Stimulated activated CD8-positive, alpha-beta memory T cell treated with anti-CD3 and anti-CD28 coated beads, Interleukin-15, amount 100 ng/mL, for 4 hours (primary cell): ENCODE results near the gene EVI5L.

Source experiments
- DNase-seq, 2 donors: peaks; one replicate each; pipeline ENCODE4 v3.0.0-alpha.2; 2020; ENCODE audit warnings: low read depth in 2 of 2

Gene EVI5L

GRCh38 chr19:7817801-7818200, 12.2 kb upstream of the EVI5L start:
- DNase-seq = no peak

DNA sequence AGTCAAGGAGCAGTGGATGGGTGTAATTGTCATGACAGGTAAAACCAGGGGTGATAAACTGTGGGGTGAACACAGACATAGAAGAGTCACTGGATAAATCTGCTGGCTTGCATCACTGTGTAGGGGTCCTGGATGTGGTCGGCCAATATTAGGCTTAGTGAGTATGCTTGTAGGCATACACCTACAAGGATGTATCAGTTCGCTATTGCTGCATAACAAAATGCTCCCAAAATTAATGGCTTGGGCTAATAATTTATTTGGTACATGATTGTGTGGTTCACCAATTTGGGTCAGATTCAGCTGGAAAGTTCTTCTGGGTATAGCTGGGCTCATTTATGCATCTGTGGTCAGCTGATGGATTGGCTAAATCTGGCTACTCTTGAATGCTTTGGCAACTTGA, 11.2 kb upstream of the EVI5L start:
- DNase-seq = no peak

DNA sequence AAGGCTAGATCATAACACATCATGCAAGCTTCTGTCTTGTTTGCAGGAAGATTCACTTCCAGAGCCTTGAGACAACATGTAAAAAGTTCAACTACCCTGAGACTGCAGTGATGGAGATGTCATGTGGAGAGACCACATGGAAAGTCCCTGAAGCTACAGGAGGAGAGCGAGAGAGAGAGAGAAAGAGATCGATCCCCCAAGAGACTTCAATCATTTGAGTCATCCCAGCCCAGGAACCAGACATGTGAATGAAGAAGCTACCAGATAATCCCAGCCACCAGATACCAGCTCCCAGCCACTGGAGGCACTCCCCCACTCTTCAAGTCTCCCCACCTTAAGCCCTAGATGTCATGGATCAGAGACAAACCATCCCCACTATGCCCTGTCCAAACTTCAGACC, 10.7 kb upstream of the EVI5L start:
- no peak for DNase-seq

GRCh38 chr19:7820588-7820987, 9.4 kb upstream of the EVI5L start:
- no peak for DNase-seq

- DNase-seq = no peak
Observed at GRCh38 chr19:7822910-7823515, 7.0 kb upstream of the EVI5L start.

DNA sequence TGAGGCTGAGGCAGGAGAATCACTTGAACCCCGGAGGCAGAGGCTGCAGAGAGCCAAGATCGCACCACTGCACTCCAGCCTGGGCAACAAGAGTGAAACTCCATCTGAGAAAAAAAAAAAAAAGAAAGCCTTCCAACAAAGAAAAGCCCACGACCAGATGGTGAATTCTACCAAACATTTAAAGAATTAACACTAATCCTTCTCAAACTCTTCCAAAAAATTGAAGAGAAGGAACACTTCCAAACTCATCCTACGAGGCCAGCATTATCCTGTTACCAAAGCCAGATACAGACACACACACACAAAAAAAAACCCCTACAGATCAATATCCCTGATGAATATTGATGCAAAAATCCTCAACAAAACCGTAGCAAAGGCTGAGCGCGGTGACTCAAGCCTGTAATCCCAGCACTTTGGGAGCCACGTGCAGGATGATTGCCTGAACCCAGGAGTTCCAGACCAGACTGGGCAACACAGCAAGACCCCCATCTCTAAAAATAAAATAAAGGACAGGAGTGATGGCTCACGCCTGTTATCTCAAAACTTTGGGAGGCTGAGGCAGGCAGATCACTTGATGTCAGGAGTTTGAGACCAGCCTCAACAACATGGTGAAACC, 6.2 kb upstream of the EVI5L start:
- no peak for DNase-seq

GRCh38 chr19:7829166-7829520, 875 bp upstream of the EVI5L start:
- no peak for DNase-seq

GRCh38 chr19:7830272-7830771, 304 bp downstream of the EVI5L start:
- no peak for DNase-seq

DNA sequence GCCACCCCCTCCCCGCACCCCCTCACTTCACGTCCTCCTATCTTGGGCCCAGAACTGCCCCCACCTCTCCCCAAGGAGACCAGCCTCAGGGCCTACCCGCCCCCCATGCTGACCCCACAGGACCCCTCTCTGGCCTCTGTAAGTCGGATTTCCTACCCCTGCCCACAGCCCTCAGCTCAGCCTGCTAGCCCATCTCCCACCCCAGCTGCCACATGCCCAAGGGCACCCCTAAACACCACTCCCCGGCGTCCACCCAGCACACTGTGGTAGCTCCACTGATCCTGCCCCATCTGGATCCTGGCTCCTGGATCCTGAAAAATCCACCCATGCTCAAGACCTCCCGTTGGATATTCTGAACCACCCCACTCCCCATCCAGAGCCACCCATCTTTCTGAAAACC, 805 bp downstream of the EVI5L start:
- DNase-seq = no peak

DNA sequence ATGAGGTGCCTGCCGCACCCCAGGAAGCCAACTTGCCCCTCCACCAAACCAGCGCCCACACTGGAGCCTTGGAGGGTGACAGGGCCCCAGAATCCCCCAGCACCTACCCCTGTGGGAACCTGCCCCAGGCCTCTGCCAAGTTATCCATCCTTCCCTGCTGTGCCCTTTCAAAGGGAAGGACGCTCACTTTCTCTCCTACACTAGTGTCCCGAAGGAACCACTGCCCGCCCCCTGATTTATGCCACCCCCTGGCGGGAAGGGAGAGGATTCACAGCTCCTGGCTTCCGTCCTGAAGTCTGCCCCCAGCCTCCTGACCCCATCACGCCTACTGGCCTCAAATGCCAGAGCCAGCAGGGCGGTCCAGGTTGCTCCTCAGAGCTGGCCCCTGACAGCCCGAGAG, 1.4 kb downstream of the EVI5L start:
- no peak for DNase-seq

DNA sequence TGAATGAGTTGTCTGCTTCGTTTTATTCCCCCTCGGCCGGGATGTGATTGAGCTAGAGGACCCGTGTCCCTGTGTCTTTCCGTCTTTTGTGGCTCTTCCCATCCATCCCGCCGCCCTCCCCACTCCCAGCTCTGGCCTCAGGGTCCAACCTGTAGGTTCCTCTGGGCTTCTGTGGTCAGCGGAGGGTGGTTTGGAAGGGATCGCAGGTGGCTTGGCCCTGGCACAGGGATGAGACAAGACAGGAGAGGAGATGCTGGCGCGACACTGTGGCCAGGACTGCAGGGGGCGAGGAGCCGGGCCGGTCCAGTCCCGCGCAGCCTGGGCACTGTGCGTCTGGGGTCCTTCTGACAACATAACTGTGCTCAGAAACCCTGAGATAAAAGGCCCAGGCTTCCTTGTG, 2.0 kb downstream of the EVI5L start:
- no peak for DNase-seq

DNA sequence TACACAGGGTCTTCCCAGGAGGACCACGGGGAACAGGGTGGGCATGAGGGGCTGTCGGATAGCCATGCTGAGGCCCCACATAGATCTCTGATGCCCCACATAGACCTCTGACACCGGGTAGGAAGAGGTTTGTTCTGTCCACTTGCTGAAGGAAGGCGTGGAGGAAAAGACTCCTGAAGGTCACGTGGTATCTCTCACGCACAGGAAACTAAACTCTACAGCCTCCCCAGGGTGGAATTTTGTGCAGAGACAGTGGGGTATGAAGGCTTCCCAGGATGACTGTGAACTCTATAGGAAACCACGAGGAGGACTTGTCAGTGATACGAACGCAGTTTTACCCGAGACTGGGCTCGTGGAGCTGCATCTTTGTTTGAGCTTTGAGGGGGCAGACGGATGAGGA, 2.8 kb downstream of the EVI5L start:
- no peak for DNase-seq

DNA sequence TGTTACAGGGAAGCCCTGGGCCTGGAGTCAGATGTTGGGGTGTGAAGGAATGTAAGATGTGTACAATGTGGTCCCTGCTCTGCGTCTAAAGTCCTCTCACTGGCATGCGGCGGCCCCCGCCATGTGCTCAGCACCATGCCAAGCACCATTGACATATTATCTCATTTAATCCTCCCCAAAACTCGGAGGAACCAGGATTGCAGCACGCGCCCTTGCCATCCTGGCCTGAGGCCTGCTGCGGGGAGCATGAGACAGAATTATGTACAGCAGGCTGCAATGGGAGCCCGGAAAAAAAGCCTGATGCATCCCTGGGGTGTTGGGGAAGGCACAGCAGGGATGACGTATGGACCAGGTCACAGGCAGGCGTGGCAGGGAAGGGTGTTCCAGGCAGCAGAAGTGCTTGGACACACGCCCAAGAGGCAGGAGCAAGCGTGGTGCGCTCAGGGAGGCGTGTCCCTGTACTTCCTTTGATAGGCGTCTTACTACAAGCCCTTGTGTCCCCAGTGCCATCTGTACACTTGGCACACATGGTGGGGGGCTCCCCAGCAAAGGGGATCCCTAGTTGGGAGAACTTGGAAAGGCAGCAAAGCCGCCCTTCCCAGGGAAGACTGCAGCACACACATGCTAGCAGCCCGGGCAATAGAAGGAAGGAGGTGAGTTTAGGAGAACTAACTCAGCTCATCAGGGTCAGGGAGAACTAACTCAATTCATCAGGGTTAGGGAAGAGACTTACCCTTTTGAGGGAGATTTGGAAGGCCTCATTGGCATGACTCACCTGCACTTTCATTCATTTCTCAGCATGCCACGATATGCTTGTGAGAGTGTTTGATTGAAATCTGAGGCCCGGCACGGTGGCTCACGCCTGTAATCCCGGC, 3.4 kb downstream of the EVI5L start:
- DNase-seq = no peak

DNA sequence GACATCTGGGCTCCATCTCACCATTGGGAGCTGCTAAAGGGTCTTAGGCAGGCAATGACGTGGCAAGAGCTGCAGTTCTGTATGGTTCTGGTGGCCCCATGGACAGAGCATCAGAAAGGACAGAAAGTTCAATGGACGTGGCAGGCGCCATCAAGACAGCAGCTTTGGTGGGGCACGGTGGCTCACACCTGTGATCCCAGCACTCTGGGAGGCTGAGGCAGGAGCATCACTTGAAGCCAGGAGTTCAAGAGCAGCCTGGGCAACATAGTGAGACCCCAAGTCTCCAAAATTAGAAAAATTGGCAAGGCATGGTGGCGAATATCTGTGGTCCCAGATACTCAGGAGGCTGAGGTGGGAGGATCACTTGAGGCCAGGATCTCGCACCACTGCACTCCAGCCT, 9.5 kb downstream of the EVI5L start:
- no peak for DNase-seq

DNA sequence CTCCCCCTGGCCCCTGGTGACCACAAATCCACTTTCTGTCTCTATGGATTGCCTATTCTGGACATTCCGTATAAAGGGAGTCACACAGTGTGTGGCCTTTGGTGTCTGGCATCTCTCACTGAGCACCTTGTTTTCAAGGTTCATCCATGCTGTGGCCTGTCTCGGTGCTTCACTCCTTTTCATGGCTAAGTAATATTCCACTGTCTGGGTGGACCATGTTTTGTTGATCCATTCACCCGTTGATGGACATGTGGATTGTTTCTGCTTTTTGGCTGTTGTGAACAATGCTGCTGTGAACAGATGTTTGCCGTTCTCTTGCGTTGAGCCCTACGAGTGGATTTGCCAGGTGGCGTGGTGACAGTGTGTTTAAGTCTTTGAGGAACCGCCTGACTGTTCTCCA, 10.6 kb downstream of the EVI5L start:
- DNase-seq = no peak

- DNase-seq = no peak
Observed at GRCh38 chr19:7841751-7842660, 12.0 kb downstream of the EVI5L start.

GRCh38 chr19:7842661-7843294, 12.8 kb downstream of the EVI5L start:
- no peak for DNase-seq

GRCh38 chr19:7843521-7843920, 13.5 kb downstream of the EVI5L start:
- DNase-seq = no peak

- no peak for DNase-seq
Observed at GRCh38 chr19:7844405-7844804, 14.4 kb downstream of the EVI5L start.

DNA sequence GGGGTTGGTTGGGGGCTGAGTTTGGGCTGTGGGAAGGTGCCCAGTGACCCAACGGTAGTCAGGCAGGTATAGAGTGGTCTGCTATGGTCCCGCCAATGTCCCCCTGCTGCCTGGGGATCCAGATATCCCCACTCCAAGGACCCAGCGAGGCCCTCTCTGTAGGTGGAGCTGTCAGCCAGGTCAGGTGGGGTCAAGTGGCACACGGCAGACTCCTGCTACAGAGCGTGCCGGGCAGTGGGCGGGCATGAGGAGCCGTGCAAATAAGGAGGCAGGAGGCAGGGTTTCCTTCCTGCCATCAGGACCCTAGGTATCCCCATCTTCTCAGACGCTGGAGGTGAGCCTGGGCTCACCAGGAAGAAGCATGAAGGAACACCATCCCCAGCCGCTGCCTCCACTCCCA, 14.9 kb downstream of the EVI5L start:
- DNase-seq = no peak

- DNase-seq = no peak
Observed at GRCh38 chr19:7845390-7846154, 15.6 kb downstream of the EVI5L start.
